WTC11 (cell line): ENCODE measurements around the gene ALOXE3. TPM values are rescaled to one million over a fixed set of nuclear protein-coding genes. Genes with fewer than 3 reads are reported as not detected.
A peak's percentile ranks its signal among the peaks of the same experiment; 100 is the strongest.

Source experiments
- ATAC-seq: fragments of 200-7000 bp; cut with Tn5 transposase; 2 replicates; pipeline ENCODE4 v1.10.0; 2021; ENCODE audit warnings: mild to moderate bottlenecking, moderate library complexity
- CTCF ChIA-PET: fragments of 300-600 bp; sonication (Branson Sonifier 250); formaldehyde crosslinking; loops from one replicate; lab custom pipeline; 2021; ENCODE audit warnings: antibody characterized with exemption; lab: Charles Lee
- POLR2A ChIA-PET: fragments of 350-600 bp; sonication (Branson Sonifier 250); formaldehyde crosslinking; loops from one replicate; lab custom pipeline; 2021; ENCODE audit warnings: antibody characterized with exemption; lab: Charles Lee
- DNase-seq: peaks from one replicate; pipeline ENCODE4 v3.0.0; 2021; ENCODE audit warnings: low spot score
- H3K27ac Mint-ChIP-seq: 2 replicates; pipeline ENCODE4 v1.8.0; 2021; ENCODE audit warnings: mixed read lengths
- H3K27me3 Mint-ChIP-seq: 2 replicates; pipeline ENCODE4 v1.8.0; 2021; ENCODE audit warnings: low read depth, mild to moderate bottlenecking, moderate library complexity, mixed read lengths
- H3K36me3 Mint-ChIP-seq: 2 replicates; pipeline ENCODE4 v1.8.0; 2021; ENCODE audit warnings: mixed read lengths
- H3K4me1 Mint-ChIP-seq: 2 replicates; pipeline ENCODE4 v1.8.0; 2022; ENCODE audit warnings: mixed read lengths
- H3K4me3 Mint-ChIP-seq: 2 replicates; pipeline ENCODE4 v1.8.0; 2021; ENCODE audit warnings: mild to moderate bottlenecking, moderate library complexity, mixed read lengths
- H3K9me3 Mint-ChIP-seq: 2 replicates; pipeline ENCODE4 v1.8.0; 2021; ENCODE audit warnings: mixed read lengths
- CREM ChIP-seq: sonication (generic); formaldehyde crosslinking; IDR thresholded peaks from 2 replicates; pipeline ENCODE4 v1.8.1; 2022; ENCODE audit warnings: mild to moderate bottlenecking, missing genetic modification reagents, moderate library complexity
- ERG ChIP-seq: fragments of 250-450 bp; sonication (Bioruptor Pico); IDR thresholded peaks from 2 replicates; pipeline ENCODE4 v1.8.0; 2021; ENCODE audit warnings: mild to moderate bottlenecking
- FOXP1 ChIP-seq: sonication (generic); formaldehyde crosslinking; IDR thresholded peaks from 2 replicates; pipeline ENCODE4 v1.8.0; 2022; ENCODE audit warnings: missing genetic modification reagents, mild to moderate bottlenecking, moderate library complexity, borderline replicate concordance
- HMGXB4 ChIP-seq: sonication (generic); formaldehyde crosslinking; IDR thresholded peaks from 2 replicates; pipeline ENCODE4 v1.8.1; 2023; ENCODE audit warnings: mild to moderate bottlenecking, moderate library complexity, missing genetic modification reagents
- IRF2 ChIP-seq: sonication (generic); formaldehyde crosslinking; IDR thresholded peaks from 2 replicates; pipeline ENCODE4 v1.8.0; 2022; ENCODE audit warnings: low read depth, missing genetic modification reagents, borderline replicate concordance
- MAX ChIP-seq: sonication (generic); formaldehyde crosslinking; IDR thresholded peaks from 2 replicates; pipeline ENCODE4 v1.8.0; 2022; ENCODE audit warnings: mild to moderate bottlenecking, missing genetic modification reagents
- MYBL2 ChIP-seq: sonication (generic); formaldehyde crosslinking; IDR thresholded peaks from 2 replicates; pipeline ENCODE4 v1.8.1; 2023; ENCODE audit warnings: mild to moderate bottlenecking, moderate library complexity, missing genetic modification reagents
- NR3C1 ChIP-seq: sonication (generic); formaldehyde crosslinking; conservative IDR thresholded peaks from 2 replicates; pipeline ENCODE4 v1.8.1; 2023; ENCODE audit warnings: low read depth, mild to moderate bottlenecking, missing genetic modification reagents
- PREB ChIP-seq: sonication (generic); formaldehyde crosslinking; IDR thresholded peaks from 2 replicates; pipeline ENCODE4 v1.8.1; 2022; ENCODE audit warnings: mild to moderate bottlenecking, missing genetic modification reagents, moderate library complexity, borderline replicate concordance
- SP1 ChIP-seq: sonication (generic); formaldehyde crosslinking; conservative IDR thresholded peaks from 2 replicates; pipeline ENCODE4 v1.8.1; 2022; ENCODE audit warnings: missing genetic modification reagents
- STAT6 ChIP-seq: sonication (generic); formaldehyde crosslinking; conservative IDR thresholded peaks from 2 replicates; pipeline ENCODE4 v1.8.1; 2023; ENCODE audit warnings: mild to moderate bottlenecking, low read depth, missing genetic modification reagents, moderate library complexity
- TEAD4 ChIP-seq: sonication (generic); formaldehyde crosslinking; IDR thresholded peaks from 2 replicates; pipeline ENCODE4 v1.8.0; 2022; ENCODE audit warnings: mild to moderate bottlenecking, missing genetic modification reagents
- USF2 ChIP-seq: sonication (generic); formaldehyde crosslinking; IDR thresholded peaks from 2 replicates; pipeline ENCODE4 v1.8.1; 2023; ENCODE audit warnings: mild to moderate bottlenecking, missing genetic modification reagents, moderate library complexity
- ZNF219 ChIP-seq: sonication (generic); formaldehyde crosslinking; IDR thresholded peaks from 2 replicates; pipeline ENCODE4 v1.8.0; 2023; ENCODE audit warnings: missing genetic modification reagents, mild to moderate bottlenecking, borderline replicate concordance
- ZNF263 ChIP-seq: sonication (generic); formaldehyde crosslinking; IDR thresholded peaks from 2 replicates; pipeline ENCODE4 v1.8.1; 2022; ENCODE audit warnings: low read depth, mild to moderate bottlenecking, moderate library complexity, missing genetic modification reagents
- ZNF281 ChIP-seq: sonication (generic); formaldehyde crosslinking; IDR thresholded peaks from 2 replicates; pipeline ENCODE4 v1.8.0; 2023; ENCODE audit warnings: mild to moderate bottlenecking, missing genetic modification reagents
- ZNF423 ChIP-seq: fragments of 250-450 bp; sonication (Bioruptor Pico); IDR thresholded peaks from 2 replicates; pipeline ENCODE4 v2.1.2; 2022; ENCODE audit warnings: mild to moderate bottlenecking, moderate library complexity
- total RNA-seq: library from RNA; stranded (reverse); gene quantifications from 3 replicates; pipeline ENCODE4 v1.2.3, GENCODE V29; 2021

The ALOXE3 gene
- total RNA-seq, 1 experiment from 2014 or later, result 0.81 TPM

GRCh38 chr17:8133399-8133798, 15.1 kb upstream of the ALOXE3 start:
- TF ChIP-seq MYBL2 (CRISPR knock-in tag) (0 out of 2 replicates have a peak, but pooled peaks have one; percentile 30), MAX (CRISPR knock-in tag) (peak; percentile 72; the same call in 1 of the 2 replicates), CREM (CRISPR knock-in tag) (0 out of 2 replicates have a peak, but pooled peaks have one; percentile 30), ZNF423 (peak; percentile 45; the same call in 1 of the 2 replicates), TEAD4 (CRISPR knock-in tag) (no peak), ERG (no peak), HMGXB4 (CRISPR knock-in tag) (0 out of 2 replicates have a peak, but pooled peaks have one; percentile 1), ZNF281 (CRISPR knock-in tag) (peak; percentile 86; the same call in 1 of the 2 replicates), SP1 (CRISPR knock-in tag) (peak; percentile 28; the same call in 1 of the 2 replicates), ZNF263 (CRISPR knock-in tag) (no peak), NR3C1 (CRISPR knock-in tag) (no peak), USF2 (CRISPR knock-in tag) (peak; percentile 61)
- no peaks in the 10 kb centered on the region for H3K9me3 Mint-ChIP-seq
- peak overlapping the region; percentile 24 for H3K4me3 Mint-ChIP-seq
- peaks cover 18% of the 10 kb centered on the region for H3K4me1 Mint-ChIP-seq
- POLR2A ChIA-PET, result interaction anchor here (0.6 to 1.9 kb wide), 6 partner anchors 10 to 144 kb away, joined by 4 to 7 read pairs (median 6); partner anchors contain the start of genes HES7 and PER1
- H3K27ac Mint-ChIP-seq, result peak overlapping the region; percentile 29
- H3K36me3 Mint-ChIP-seq, result no peaks in the 10 kb centered on the region
- peak; percentile 79 for ATAC-seq
- peak; percentile 64 for DNase-seq
- peaks cover 18% of the 10 kb centered on the region for H3K27me3 Mint-ChIP-seq
- CTCF ChIA-PET, result interaction anchor here (0.9 to 2.6 kb wide), 11 partner anchors 9 to 88 kb away, joined by 3 to 18 read pairs (median 8); partner anchors contain the start of genes ALOXE3 and HES7

GRCh38 chr17:8131844-8132441, 13.6 kb upstream of the ALOXE3 start:
- CTCF ChIA-PET, result interaction anchor here (0.6 to 2.2 kb wide), 4 partner anchors 11 to 58 kb away, joined by 5 to 9 read pairs (median 8); no protein-coding TSS in a partner anchor
- DNase-seq (no peak), ATAC-seq (no peak)
- H3K4me1 Mint-ChIP-seq, result peaks cover 23% of the 10 kb centered on the region
- no peaks in the 10 kb centered on the region for H3K36me3 Mint-ChIP-seq
- no peaks in the 10 kb centered on the region for H3K9me3 Mint-ChIP-seq
- H3K27ac Mint-ChIP-seq, result no peak overlapping the region
- POLR2A ChIA-PET, result no interaction called here
- no peak overlapping the region for H3K4me3 Mint-ChIP-seq
- H3K27me3 Mint-ChIP-seq, result peaks cover 33% of the 10 kb centered on the region
- TF ChIP-seq PREB (CRISPR knock-in tag), result no peak
- TF ChIP-seq STAT6 (CRISPR knock-in tag), result no peak
- no peak for TF ChIP-seq IRF2 (CRISPR knock-in tag)
- TF ChIP-seq NR3C1 (CRISPR knock-in tag), result no peak
- TF ChIP-seq USF2 (CRISPR knock-in tag), result no peak
- TF ChIP-seq ZNF219 (CRISPR knock-in tag), result no peak
- TF ChIP-seq FOXP1, result no peak
- TF ChIP-seq ZNF281 (CRISPR knock-in tag), result no peak
